Gastroesophageal sphincter (tissue), 3 donors: Measurements from ENCODE around the gene GYS1.

ENCODE experiments used
- CTCF ChIP-seq, 4 experiments: fragments of 200-600 bp in 2 of 4; fragments of 450-650 bp in 2 of 4; sonication (generic) in 1 of 4; IDR thresholded peaks; one replicate each; pipeline ENCODE4 v1.5.1; 2017 to 2019; ENCODE audit warnings: antibody characterized with exemption in 4 of 4, mild to moderate bottlenecking in 2 of 4, moderate library complexity in 2 of 4
- EP300 ChIP-seq: sonication (generic); formaldehyde crosslinking; IDR thresholded peaks from one replicate; pipeline ENCODE4 v1.6.1; 2017; ENCODE audit warnings: antibody characterized with exemption, mild to moderate bottlenecking
- POLR2AphosphoS5 ChIP-seq: sonication (generic); formaldehyde crosslinking; IDR thresholded peaks from one replicate; pipeline ENCODE4 v1.6.1; 2017; ENCODE audit warnings: antibody characterized with exemption

GRCh38 chr19:48982280-48982679, 10.8 kb downstream of the GYS1 start:
- TF ChIP-seq EP300 = no peak
- no peak for TF ChIP-seq POLR2AphosphoS5
- no peak for TF ChIP-seq CTCF (IDR thresholded peaks at IDR 0.05)
